ENCODE measurements around the gene PLCG2.

The PLCG2 gene

DNA sequence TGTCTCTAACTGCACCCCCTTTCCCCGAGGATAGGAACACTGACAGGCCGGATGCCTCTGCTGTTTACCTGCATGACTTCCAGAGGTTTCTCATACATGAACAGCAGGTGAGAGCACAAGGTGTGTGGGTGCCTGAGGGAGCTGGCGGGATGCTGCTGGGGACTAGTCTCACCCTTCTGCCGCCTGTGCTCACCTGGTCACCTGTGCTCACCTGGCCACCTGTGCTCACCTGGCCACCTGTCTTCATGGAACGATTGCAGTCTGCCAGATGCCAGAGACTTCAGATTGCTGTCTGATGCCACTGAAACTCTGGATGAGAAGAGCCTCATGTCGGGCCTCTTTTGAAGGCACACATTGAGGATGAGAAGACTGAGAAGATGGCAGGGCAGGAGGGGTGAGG is 104.1 kb downstream of the PLCG2 start:
- Histone ChIP-seq H3K9ac (ENCODE audit: low read depth, low read length) (no peak overlapping the region), H2AFZ (ENCODE audit: low read depth, low read length) (no peak overlapping the region), H3K4me3 (ENCODE audit: low read depth in 1 of 2, low read length in 2 of 2) (no peak overlapping the region), H3K27me3 (ENCODE audit: insufficient read depth, low read length, poor library complexity) (peaks cover 3% of the 10 kb centered on the region), H3K27ac (ENCODE audit: low read length) (no peak overlapping the region), H3K4me1 (ENCODE audit: insufficient read depth, low read length) (no peaks in the 10 kb centered on the region), H3K9me3 (ENCODE audit: insufficient read depth, low read length, severe bottlenecking) (no peaks in the 10 kb centered on the region), H4K20me1 (ENCODE audit: insufficient read depth, low read length) (no peaks in the 10 kb centered on the region), H3K79me2 (ENCODE audit: insufficient read depth, low read length) (no peaks in the 10 kb centered on the region), H3K36me3 (ENCODE audit: insufficient read depth, low read length) (no peaks in the 10 kb centered on the region), H3K4me2 (ENCODE audit: insufficient read depth, low read length) (no peak overlapping the region)
- no peak for DNase-seq
- ATAC-seq (ENCODE audit: insufficient read depth, low read depth): no peak
- no peak for TF ChIP-seq EZH2 (IDR thresholded peaks at IDR 0.05; ENCODE audit: borderline replicate concordance, low read depth, low read length, severe bottlenecking)
- TF ChIP-seq, protein P1, sequence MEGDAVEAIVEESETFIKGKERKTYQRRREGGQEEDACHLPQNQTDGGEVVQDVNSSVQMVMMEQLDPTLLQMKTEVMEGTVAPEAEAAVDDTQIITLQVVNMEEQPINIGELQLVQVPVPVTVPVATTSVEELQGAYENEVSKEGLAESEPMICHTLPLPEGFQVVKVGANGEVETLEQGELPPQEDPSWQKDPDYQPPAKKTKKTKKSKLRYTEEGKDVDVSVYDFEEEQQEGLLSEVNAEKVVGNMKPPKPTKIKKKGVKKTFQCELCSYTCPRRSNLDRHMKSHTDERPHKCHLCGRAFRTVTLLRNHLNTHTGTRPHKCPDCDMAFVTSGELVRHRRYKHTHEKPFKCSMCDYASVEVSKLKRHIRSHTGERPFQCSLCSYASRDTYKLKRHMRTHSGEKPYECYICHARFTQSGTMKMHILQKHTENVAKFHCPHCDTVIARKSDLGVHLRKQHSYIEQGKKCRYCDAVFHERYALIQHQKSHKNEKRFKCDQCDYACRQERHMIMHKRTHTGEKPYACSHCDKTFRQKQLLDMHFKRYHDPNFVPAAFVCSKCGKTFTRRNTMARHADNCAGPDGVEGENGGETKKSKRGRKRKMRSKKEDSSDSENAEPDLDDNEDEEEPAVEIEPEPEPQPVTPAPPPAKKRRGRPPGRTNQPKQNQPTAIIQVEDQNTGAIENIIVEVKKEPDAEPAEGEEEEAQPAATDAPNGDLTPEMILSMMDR (IDR thresholded peaks at IDR 0.05; ENCODE audit: borderline replicate concordance, extremely low read depth, low read length, poor library complexity, severe bottlenecking): no peak

DNA sequence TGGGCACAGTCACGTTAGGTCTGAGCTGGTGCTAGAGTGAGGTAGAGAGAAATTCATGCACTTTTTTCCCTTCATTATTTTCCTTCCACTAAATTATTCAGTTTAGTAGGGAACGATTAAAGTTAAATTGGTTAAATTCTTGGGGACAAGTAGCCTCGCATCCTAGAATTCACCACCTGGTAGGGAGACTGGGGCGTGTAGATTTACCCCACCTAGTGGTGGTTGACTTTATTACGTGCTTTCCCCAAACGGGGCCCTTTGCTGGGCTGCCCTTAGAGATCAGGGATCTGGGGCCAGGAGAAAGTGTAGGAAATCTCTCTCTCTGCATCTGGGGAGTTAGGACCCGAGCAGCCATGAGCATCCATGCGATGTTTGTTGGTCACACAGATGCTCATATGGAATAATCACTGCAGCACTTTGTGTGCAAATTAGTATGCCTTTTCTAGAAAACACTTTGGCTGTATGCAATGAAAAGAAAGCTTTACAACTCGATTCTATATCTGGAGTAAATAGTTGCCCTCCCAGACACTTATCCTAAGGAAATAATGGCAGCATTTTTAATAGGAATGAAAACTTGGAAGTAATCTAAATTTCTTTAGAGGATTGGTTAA is 107.0 kb downstream of the PLCG2 start:
- no peak overlapping the region for H2AFZ ChIP-seq (ENCODE audit: low read depth, low read length)
- H3K9ac ChIP-seq (ENCODE audit: low read depth, low read length): no peak overlapping the region
- H3K36me3 ChIP-seq (ENCODE audit: insufficient read depth, low read length): no peaks in the 10 kb centered on the region
- H3K27me3 ChIP-seq (ENCODE audit: insufficient read depth, low read length, poor library complexity): peaks cover 3% of the 10 kb centered on the region
- H4K20me1 ChIP-seq (ENCODE audit: insufficient read depth, low read length): no peaks in the 10 kb centered on the region
- no peak overlapping the region for H3K4me2 ChIP-seq (ENCODE audit: insufficient read depth, low read length)
- DNase-seq (peak; percentile 35), ATAC-seq (ENCODE audit: insufficient read depth, low read depth) (peak; percentile 86)
- no peak overlapping the region for H3K27ac ChIP-seq (ENCODE audit: low read length)
- H3K9me3 ChIP-seq (ENCODE audit: insufficient read depth, low read length, severe bottlenecking): no peaks in the 10 kb centered on the region
- no peaks in the 10 kb centered on the region for H3K79me2 ChIP-seq (ENCODE audit: insufficient read depth, low read length)
- TF ChIP-seq EZH2 (IDR thresholded peaks at IDR 0.05; ENCODE audit: borderline replicate concordance, low read depth, low read length, severe bottlenecking): no peak
- TF ChIP-seq, protein P1 (IDR thresholded peaks at IDR 0.05; ENCODE audit: borderline replicate concordance, extremely low read depth, low read length, poor library complexity, severe bottlenecking): peak; percentile 81
- H3K4me1 ChIP-seq (ENCODE audit: insufficient read depth, low read length): no peaks in the 10 kb centered on the region
- no peak overlapping the region for H3K4me3 ChIP-seq (ENCODE audit: low read depth in 1 of 2, low read length in 2 of 2)

DNA sequence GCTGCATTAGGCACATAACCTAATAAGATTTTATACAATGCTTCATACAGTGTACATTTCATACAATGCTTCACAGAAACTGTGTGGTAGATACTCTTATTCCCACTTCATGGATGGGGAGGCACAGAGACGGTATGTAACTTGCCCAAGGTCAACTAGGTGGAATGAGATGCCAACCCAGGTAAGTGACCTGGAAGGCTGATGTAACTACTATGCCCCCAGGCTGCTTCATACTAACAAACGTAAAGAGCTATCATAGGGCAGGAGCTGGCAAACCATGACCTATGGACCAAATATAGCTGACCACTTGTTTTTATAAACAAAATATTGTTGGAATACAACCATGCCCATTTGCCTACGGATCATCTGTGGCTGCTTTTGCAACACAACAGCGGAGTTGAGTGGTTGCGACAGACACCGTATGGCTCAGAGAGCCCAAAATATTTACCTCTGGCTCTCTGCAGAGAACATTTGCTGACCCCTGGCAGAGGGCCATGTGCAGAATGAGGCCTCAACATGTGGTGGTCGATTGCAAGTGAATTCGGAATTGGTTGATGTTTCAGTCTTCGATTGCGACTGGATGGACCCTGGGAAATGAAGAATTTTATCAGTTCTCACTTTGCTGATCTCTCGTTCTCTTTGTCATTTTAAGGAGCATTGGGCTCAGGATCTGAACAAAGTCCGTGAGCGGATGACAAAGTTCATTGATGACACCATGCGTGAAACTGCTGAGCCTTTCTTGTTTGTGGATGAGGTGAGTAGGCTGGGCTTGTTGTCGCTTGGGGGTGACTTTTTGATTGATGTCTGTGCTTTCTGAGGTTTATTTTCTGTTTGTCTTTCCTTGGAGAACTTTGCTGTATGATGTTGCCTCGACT is 109.7 kb downstream of the PLCG2 start:
- no peaks in the 10 kb centered on the region for H4K20me1 ChIP-seq (ENCODE audit: insufficient read depth, low read length)
- no peak overlapping the region for H3K9ac ChIP-seq (ENCODE audit: low read depth, low read length)
- H3K4me1 ChIP-seq (ENCODE audit: insufficient read depth, low read length): no peaks in the 10 kb centered on the region
- no peak overlapping the region for H2AFZ ChIP-seq (ENCODE audit: low read depth, low read length)
- H3K27ac ChIP-seq (ENCODE audit: low read length): no peak overlapping the region
- H3K36me3 ChIP-seq (ENCODE audit: insufficient read depth, low read length): no peaks in the 10 kb centered on the region
- no peak for ATAC-seq (ENCODE audit: insufficient read depth, low read depth)
- H3K4me2 ChIP-seq (ENCODE audit: insufficient read depth, low read length): no peak overlapping the region
- H3K79me2 ChIP-seq (ENCODE audit: insufficient read depth, low read length): no peaks in the 10 kb centered on the region
- H3K9me3 ChIP-seq (ENCODE audit: insufficient read depth, low read length, severe bottlenecking): no peaks in the 10 kb centered on the region
- DNase-seq: no peak
- TF ChIP-seq EZH2 (IDR thresholded peaks at IDR 0.05; ENCODE audit: borderline replicate concordance, low read depth, low read length, severe bottlenecking): no peak
- TF ChIP-seq, protein P1 (IDR thresholded peaks at IDR 0.05; ENCODE audit: borderline replicate concordance, extremely low read depth, low read length, poor library complexity, severe bottlenecking): no peak
- H3K27me3 ChIP-seq (ENCODE audit: insufficient read depth, low read length, poor library complexity): peaks cover 7% of the 10 kb centered on the region
- no peak overlapping the region for H3K4me3 ChIP-seq (ENCODE audit: low read depth in 1 of 2, low read length in 2 of 2)

Measured in DND-41 (cell line).